Measurements from ENCODE around the gene PRKCA. TPM values are rescaled to one million over a fixed set of nuclear protein-coding genes. Genes with fewer than 3 reads are reported as not detected.

The PRKCA gene
- total RNA-seq, 1 experiment from 2014 or later = 29.5 TPM

DNA sequence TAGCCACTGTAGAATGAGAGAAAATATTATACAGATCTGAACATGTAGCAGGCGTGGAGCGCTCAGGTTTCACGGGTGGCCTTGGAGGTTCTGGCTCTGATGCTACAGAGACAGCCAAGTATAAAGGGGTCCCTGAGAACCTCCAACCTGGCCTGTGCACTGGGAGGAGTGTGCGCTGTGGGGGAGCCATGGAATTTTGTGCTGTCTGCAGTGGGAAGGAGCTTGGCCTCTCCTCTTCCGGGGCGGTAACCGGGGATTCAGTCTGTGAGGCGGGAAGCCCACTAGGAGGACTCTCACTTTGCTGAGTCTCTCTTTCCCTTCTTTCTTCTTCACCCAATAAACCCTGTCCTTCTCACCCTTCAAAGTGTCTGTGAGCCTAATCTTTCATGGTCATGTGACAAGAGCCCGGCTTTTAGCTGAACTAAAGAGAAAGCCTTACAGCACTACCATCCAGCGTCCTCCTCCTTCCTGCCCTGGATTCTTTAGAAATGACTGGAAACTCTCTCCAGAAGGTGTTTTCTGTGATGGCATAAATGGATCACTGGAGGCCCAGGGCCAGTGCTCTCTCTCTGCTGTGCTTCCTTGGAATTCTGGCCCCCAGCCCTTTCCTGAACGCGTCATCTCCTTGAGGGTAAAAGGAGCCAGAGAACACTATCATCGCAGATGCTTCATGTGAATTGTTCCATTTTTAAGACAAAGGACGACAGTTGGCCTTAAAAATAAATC is 300.4 kb downstream of the PRKCA start:
- DNase-seq (ENCODE audit: low spot score) (no peak), ATAC-seq (peak; percentile 65)
- Mint-ChIP-seq H3K36me3 (no peaks in the 10 kb centered on the region), H3K27me3 (ENCODE audit: low read depth) (no peaks in the 10 kb centered on the region), H3K4me1 (peaks cover 18% of the 10 kb centered on the region), H3K9me3 (0 out of 2 replicates have a peak, but pooled peaks cover 4% of the 10 kb centered on the region), H3K27ac (0 out of 2 replicates have a peak overlapping the region, but pooled peaks have one; percentile 20), H3K4me3 (peak overlapping the region; percentile 59)
- no peak for TF ChIP-seq HMGXB4 (CRISPR knock-in tag; IDR thresholded peaks at IDR 0.05)
- TF ChIP-seq USF2 (CRISPR knock-in tag; IDR thresholded peaks at IDR 0.05) = peak; percentile 34; the same call in 1 of the 2 replicates
- POLR2A ChIA-PET = no interaction called here
- CTCF ChIA-PET = no interaction called here

DNA sequence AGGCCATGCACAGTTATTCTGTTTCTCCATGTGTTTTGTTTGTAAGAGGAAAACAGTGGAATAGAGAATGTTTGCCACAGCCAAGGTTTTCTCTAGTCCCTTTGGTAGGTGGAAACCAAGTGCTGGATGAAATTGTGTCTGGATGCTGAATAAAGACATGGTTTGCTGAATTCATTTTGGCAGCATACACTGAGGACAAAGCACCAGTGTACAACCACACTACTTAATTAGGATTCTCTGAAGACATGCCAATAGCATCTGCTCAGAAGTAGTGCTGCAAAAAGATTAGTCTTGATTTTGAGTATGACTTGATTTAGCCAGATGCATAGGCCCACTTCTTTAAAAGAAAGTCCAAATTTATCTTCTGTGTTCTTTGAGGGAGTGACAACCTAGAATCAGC is 302.0 kb downstream of the PRKCA start:
- 0 out of 2 replicates have a peak, but pooled peaks cover 9% of the 10 kb centered on the region for H3K9me3 Mint-ChIP-seq
- no peaks in the 10 kb centered on the region for H3K27me3 Mint-ChIP-seq (ENCODE audit: low read depth)
- no peak overlapping the region for H3K27ac Mint-ChIP-seq
- POLR2A ChIA-PET = no interaction called here
- ATAC-seq = no peak
- H3K36me3 Mint-ChIP-seq = no peaks in the 10 kb centered on the region
- TF ChIP-seq, protein P1, sequence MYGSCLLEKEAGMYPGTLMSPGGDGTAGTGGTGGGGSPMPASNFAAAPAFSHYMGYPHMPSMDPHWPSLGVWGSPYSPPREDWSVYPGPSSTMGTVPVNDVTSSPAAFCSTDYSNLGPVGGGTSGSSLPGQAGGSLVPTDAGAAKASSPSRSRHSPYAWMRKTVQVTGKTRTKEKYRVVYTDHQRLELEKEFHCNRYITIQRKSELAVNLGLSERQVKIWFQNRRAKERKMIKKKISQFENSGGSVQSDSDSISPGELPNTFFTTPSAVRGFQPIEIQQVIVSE (CRISPR knock-in tag; IDR thresholded peaks at IDR 0.05; ENCODE audit: borderline replicate concordance) = no peak
- TF ChIP-seq, protein P2, sequence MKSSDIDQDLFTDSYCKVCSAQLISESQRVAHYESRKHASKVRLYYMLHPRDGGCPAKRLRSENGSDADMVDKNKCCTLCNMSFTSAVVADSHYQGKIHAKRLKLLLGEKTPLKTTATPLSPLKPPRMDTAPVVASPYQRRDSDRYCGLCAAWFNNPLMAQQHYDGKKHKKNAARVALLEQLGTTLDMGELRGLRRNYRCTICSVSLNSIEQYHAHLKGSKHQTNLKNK (CRISPR knock-in tag; IDR thresholded peaks at IDR 0.05) = no peak
- TF ChIP-seq TEAD4 (CRISPR knock-in tag; IDR thresholded peaks at IDR 0.05) (no peak), TEAD1 (CRISPR knock-in tag; IDR thresholded peaks at IDR 0.05) (no peak), ZNF219 (CRISPR knock-in tag; IDR thresholded peaks at IDR 0.05; ENCODE audit: borderline replicate concordance) (no peak), ZNF232 (CRISPR knock-in tag; IDR thresholded peaks at IDR 0.05) (no peak)
- TF ChIP-seq, protein P3, sequence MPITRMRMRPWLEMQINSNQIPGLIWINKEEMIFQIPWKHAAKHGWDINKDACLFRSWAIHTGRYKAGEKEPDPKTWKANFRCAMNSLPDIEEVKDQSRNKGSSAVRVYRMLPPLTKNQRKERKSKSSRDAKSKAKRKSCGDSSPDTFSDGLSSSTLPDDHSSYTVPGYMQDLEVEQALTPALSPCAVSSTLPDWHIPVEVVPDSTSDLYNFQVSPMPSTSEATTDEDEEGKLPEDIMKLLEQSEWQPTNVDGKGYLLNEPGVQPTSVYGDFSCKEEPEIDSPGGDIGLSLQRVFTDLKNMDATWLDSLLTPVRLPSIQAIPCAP (CRISPR knock-in tag; IDR thresholded peaks at IDR 0.05) = no peak
- H3K4me3 Mint-ChIP-seq = no peak overlapping the region
- peaks cover 23% of the 10 kb centered on the region for H3K4me1 Mint-ChIP-seq
- DNase-seq (ENCODE audit: low spot score) = no peak
- CTCF ChIA-PET = no interaction called here

- H3K4me1 Mint-ChIP-seq = peaks cover 26% of the 10 kb centered on the region
- H3K27ac Mint-ChIP-seq = no peak overlapping the region
- H3K36me3 Mint-ChIP-seq = peaks cover 4% of the 10 kb centered on the region
- H3K27me3 Mint-ChIP-seq (ENCODE audit: low read depth) = no peaks in the 10 kb centered on the region
- ATAC-seq = no peak
- POLR2A ChIA-PET = no interaction called here
- no peak overlapping the region for H3K4me3 Mint-ChIP-seq
- CTCF ChIA-PET = no interaction called here
- DNase-seq (ENCODE audit: low spot score) = no peak
- peaks cover 16% of the 10 kb centered on the region for H3K9me3 Mint-ChIP-seq
- TF ChIP-seq NFE2L1 (CRISPR knock-in tag; IDR thresholded peaks at IDR 0.05) = no peak
- TF ChIP-seq AR (CRISPR knock-in tag; IDR thresholded peaks at IDR 0.05) = no peak
- no peak for TF ChIP-seq GABPB1 (CRISPR knock-in tag; IDR thresholded peaks at IDR 0.05)
- TF ChIP-seq, protein P4, sequence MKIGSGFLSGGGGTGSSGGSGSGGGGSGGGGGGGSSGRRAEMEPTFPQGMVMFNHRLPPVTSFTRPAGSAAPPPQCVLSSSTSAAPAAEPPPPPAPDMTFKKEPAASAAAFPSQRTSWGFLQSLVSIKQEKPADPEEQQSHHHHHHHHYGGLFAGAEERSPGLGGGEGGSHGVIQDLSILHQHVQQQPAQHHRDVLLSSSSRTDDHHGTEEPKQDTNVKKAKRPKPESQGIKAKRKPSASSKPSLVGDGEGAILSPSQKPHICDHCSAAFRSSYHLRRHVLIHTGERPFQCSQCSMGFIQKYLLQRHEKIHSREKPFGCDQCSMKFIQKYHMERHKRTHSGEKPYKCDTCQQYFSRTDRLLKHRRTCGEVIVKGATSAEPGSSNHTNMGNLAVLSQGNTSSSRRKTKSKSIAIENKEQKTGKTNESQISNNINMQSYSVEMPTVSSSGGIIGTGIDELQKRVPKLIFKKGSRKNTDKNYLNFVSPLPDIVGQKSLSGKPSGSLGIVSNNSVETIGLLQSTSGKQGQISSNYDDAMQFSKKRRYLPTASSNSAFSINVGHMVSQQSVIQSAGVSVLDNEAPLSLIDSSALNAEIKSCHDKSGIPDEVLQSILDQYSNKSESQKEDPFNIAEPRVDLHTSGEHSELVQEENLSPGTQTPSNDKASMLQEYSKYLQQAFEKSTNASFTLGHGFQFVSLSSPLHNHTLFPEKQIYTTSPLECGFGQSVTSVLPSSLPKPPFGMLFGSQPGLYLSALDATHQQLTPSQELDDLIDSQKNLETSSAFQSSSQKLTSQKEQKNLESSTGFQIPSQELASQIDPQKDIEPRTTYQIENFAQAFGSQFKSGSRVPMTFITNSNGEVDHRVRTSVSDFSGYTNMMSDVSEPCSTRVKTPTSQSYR (CRISPR knock-in tag; IDR thresholded peaks at IDR 0.05) = no peak
- no peak for TF ChIP-seq IRF2 (CRISPR knock-in tag; IDR thresholded peaks at IDR 0.05; ENCODE audit: borderline replicate concordance, low read depth)
- no peak for TF ChIP-seq ZNF671 (CRISPR knock-in tag; IDR thresholded peaks at IDR 0.05)
- TF ChIP-seq ZNF121 (CRISPR knock-in tag; IDR thresholded peaks at IDR 0.05) = no peak
- no peak for TF ChIP-seq SMAD3 (CRISPR knock-in tag; IDR thresholded peaks at IDR 0.05; ENCODE audit: borderline replicate concordance)
- no peak for TF ChIP-seq SP1 (CRISPR knock-in tag; conservative IDR thresholded peaks at IDR 0.05)
- TF ChIP-seq ATF3 (CRISPR knock-in tag; conservative IDR thresholded peaks at IDR 0.05) = no peak
- TF ChIP-seq RELA (CRISPR knock-in tag; IDR thresholded peaks at IDR 0.05; ENCODE audit: borderline replicate concordance) = no peak
- no peak for TF ChIP-seq MXD4 (CRISPR knock-in tag; IDR thresholded peaks at IDR 0.05; ENCODE audit: borderline replicate concordance)
These were observed 303.1 kb downstream of the PRKCA start for GRCh38 chr17:66605541-66605940.

Measured in WTC11 (cell line).